Measurements from ENCODE around the gene UNKL.

The UNKL gene

DNA sequence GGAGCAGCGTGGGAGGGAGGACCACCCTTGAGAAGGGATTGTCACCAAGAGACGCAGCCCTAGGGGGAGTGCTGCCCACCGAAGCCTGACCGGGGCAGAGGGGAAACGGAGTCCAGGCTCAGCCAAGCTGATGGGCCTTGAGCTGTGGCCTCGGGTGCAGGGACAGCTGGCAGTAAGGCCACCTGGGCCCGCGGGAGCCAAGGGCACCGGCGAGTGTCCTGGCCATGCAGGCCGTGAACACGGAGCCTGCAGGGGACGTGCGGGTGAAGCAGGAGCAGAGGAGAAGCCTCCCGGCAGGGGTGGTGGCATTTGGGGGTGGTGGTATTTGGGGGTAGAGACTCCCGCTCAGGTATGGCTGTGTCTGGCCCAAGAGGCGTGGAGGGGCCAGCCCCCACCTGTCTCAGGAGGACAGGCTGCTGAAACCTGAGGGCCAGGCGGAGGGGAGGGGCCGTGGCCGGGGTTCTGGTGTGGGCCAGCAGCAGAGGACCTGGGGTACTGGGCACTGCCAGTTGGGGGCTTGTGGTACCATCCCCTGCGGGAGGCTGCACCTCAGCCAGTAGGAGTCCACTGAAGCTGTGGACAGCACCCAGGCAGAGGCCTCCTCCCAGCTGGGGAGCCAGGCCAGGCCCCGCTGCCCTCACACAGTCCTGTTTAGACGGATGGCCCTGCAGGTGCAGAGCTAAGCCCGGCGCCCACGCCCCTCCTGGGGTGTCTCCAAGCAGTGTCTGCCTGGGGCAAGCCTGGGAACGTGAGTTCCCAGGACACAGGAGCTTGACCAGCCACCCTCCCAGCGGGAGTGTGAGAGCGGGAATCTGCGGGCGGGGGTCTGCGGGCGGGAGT is 58.2 kb downstream of the UNKL start:
- Histone ChIP-seq H3K27ac (ENCODE audit: insufficient read depth, low read length, poor library complexity, severe bottlenecking) (no peak overlapping the region), H3K36me3 (ENCODE audit: control insufficient read depth, insufficient read depth, low read length) (peaks cover 10% of the 10 kb centered on the region), H3K4me1 (ENCODE audit: control insufficient read depth, insufficient read depth, low read length, poor library complexity, severe bottlenecking) (peaks cover 10% of the 10 kb centered on the region), H3K4me3 (ENCODE audit: insufficient read depth, low read depth, low read length, poor library complexity, severe bottlenecking) (no peak overlapping the region), H3K9me3 (ENCODE audit: control insufficient read depth, low read length) (no peaks in the 10 kb centered on the region), H3K27me3 (replicated peaks; ENCODE audit: control insufficient read depth, insufficient read depth, low read length, poor library complexity, severe bottlenecking) (no peaks in the 10 kb centered on the region)
- DNase-seq = no peak

DNA sequence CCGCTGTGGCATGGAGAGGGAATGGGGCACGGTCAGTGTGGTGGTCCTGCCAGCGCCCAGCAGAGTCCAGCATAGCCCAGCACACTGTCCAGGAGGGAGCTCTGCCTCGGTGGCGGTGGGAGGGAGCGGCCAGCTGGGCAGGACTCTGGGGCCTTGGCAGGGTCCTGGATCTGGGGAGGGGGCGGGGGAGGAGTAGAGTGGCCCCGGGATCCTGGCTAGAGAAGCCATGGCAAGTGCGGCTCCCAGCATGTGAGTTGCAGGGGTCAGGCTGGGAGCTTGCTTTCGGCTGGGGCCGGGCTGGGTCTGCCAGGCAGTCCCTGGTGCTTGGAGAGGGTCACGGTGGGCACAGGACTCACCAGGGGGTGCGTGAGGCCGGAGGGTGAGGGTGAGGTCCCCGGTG is 58.9 kb downstream of the UNKL start:
- H3K27ac ChIP-seq (ENCODE audit: insufficient read depth, low read length, poor library complexity, severe bottlenecking) = no peak overlapping the region
- no peaks in the 10 kb centered on the region for H3K9me3 ChIP-seq (ENCODE audit: control insufficient read depth, low read length)
- no peak overlapping the region for H3K4me3 ChIP-seq (ENCODE audit: insufficient read depth, low read depth, low read length, poor library complexity, severe bottlenecking)
- peaks cover 15% of the 10 kb centered on the region for H3K4me1 ChIP-seq (ENCODE audit: control insufficient read depth, insufficient read depth, low read length, poor library complexity, severe bottlenecking)
- no peaks in the 10 kb centered on the region for H3K27me3 ChIP-seq (replicated peaks; ENCODE audit: control insufficient read depth, insufficient read depth, low read length, poor library complexity, severe bottlenecking)
- DNase-seq = no peak
- H3K36me3 ChIP-seq (ENCODE audit: control insufficient read depth, insufficient read depth, low read length) = peaks cover 10% of the 10 kb centered on the region

DNA sequence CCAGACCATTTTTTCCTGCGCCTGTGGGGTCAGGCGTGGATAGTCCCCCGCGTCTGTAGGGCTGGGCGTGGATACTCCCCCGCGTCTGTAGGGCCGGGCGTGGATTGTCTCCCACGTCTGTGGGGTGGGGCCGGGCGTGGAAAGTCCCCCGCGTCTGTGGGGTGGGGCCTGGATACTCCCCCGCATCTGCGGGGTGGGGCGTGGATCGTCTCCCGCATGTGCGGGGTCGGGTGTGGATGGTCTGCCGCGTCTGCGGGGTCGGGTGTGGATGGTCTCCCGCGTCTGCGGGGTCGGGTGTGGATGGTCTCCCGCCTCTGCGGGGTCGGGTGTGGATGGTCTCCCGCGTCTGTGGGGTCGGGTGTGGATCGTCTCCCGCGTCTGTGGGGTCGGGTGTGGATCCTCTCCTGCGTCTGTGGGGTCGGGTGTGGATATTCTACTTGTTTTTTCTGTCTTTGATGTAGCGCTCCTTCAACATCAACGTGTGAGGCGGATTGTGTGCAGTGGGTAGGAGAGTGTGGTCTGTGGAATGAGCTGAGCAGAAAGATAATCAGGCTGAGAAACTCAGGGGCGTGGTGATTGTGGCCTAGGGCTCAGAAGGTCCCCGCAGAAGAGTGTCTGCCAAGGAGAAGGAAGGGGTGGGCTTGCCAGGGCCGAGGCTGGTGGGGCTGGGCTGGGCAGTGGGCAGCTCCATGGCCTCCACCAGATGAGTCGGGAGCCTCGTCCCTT is 59.5 kb downstream of the UNKL start:
- no peak overlapping the region for H3K27ac ChIP-seq (ENCODE audit: insufficient read depth, low read length, poor library complexity, severe bottlenecking)
- peaks cover 17% of the 10 kb centered on the region for H3K4me1 ChIP-seq (ENCODE audit: control insufficient read depth, insufficient read depth, low read length, poor library complexity, severe bottlenecking)
- no peaks in the 10 kb centered on the region for H3K27me3 ChIP-seq (replicated peaks; ENCODE audit: control insufficient read depth, insufficient read depth, low read length, poor library complexity, severe bottlenecking)
- no peaks in the 10 kb centered on the region for H3K9me3 ChIP-seq (ENCODE audit: control insufficient read depth, low read length)
- no peak overlapping the region for H3K4me3 ChIP-seq (ENCODE audit: insufficient read depth, low read depth, low read length, poor library complexity, severe bottlenecking)
- DNase-seq = no peak
- peaks cover 14% of the 10 kb centered on the region for H3K36me3 ChIP-seq (ENCODE audit: control insufficient read depth, insufficient read depth, low read length)

DNA sequence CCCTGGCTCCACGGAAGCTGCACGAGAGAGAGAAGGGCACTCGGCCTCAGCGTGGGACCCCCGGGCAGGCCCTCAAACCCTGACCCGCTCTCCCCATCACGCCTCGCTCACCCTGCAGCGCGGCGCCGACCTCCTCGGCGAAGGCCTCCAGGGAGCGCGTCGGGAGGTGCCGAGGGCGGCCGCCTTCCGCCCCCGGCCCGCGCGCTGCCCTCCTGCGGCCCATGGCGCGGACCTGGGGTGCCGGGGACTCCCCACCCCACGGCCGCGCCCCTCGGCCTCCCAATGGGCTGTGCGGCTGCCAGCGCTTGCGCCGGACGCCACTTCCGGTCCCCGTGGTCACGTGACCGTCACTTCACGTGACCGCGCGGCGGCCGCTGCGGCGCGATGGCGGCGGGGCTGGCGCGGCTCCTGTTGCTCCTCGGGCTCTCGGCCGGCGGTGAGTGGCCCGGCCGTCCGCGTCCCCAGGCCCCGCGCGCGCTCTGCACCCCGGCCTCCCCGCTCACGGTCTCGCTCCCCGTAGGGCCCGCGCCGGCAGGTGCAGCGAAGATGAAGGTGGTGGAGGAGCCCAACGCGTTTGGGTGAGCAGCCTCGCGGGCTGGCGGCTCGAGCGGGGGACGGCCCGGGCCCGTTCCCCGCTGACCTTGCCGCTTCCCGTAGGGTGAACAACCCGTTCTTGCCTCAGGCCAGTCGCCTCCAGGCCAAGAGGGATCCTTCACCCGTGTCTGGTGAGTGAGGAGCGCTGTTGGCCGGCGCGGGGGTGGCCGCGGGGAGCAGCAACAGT is 62.7 kb downstream of the UNKL start, which contains the start of the genes GNPTG and TSR3:
GNPTG (plus strand) TSS at position 350 of the 781 bp plus-strand sequence; CDS start at position 385, 35 bp downstream.
TSR3 (minus strand) TSS at position 297 of the 781 bp plus-strand sequence; CDS start at position 223, 74 bp downstream.
- H3K27ac ChIP-seq (ENCODE audit: insufficient read depth, low read length, poor library complexity, severe bottlenecking) = peak within 1 kb of the TSS; percentile 70
- H3K4me1 ChIP-seq (ENCODE audit: control insufficient read depth, insufficient read depth, low read length, poor library complexity, severe bottlenecking) = peaks cover 17% of the 10 kb centered on the region
- DNase-seq = peak; percentile 75 to 80 (median 79)
- H3K36me3 ChIP-seq (ENCODE audit: control insufficient read depth, insufficient read depth, low read length) = peaks cover 26% of the 10 kb centered on the region
- no peaks in the 10 kb centered on the region for H3K27me3 ChIP-seq (replicated peaks; ENCODE audit: control insufficient read depth, insufficient read depth, low read length, poor library complexity, severe bottlenecking)
- no peaks in the 10 kb centered on the region for H3K9me3 ChIP-seq (ENCODE audit: control insufficient read depth, low read length)
- H3K4me3 ChIP-seq (ENCODE audit: insufficient read depth, low read depth, low read length, poor library complexity, severe bottlenecking) = peak within 1 kb of the TSS; percentile 71

DNA sequence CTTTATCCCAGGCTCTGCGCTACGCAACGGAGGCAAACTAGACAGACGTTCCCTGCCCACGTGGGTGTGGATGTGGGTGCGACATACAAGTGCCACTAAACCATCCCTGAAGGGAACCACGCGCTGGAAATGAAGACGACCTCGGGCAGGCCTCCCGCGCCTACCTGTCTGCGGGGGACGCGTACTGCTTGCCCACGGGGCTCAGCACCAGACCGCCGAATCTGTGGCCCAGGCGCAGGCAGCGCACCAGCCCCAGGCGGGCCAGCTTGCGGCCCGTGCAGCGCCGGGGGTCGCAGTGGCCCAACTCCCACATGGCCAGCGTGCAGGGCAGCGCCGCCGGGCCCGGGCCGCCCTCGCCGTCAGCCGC is 63.3 kb downstream of the UNKL start:
- Histone ChIP-seq H3K27ac (ENCODE audit: insufficient read depth, low read length, poor library complexity, severe bottlenecking) (peak overlapping the region; percentile 70), H3K4me1 (ENCODE audit: control insufficient read depth, insufficient read depth, low read length, poor library complexity, severe bottlenecking) (peaks cover 17% of the 10 kb centered on the region), H3K9me3 (ENCODE audit: control insufficient read depth, low read length) (no peaks in the 10 kb centered on the region), H3K27me3 (replicated peaks; ENCODE audit: control insufficient read depth, insufficient read depth, low read length, poor library complexity, severe bottlenecking) (no peaks in the 10 kb centered on the region), H3K4me3 (ENCODE audit: insufficient read depth, low read depth, low read length, poor library complexity, severe bottlenecking) (peak overlapping the region; percentile 71), H3K36me3 (ENCODE audit: control insufficient read depth, insufficient read depth, low read length) (peaks cover 26% of the 10 kb centered on the region)
- DNase-seq = no peak

GRCh38 chr16:1350691-1351090 is 63.8 kb downstream of the UNKL start:
- peaks cover 17% of the 10 kb centered on the region for H3K4me1 ChIP-seq (ENCODE audit: control insufficient read depth, insufficient read depth, low read length, poor library complexity, severe bottlenecking)
- H3K36me3 ChIP-seq (ENCODE audit: control insufficient read depth, insufficient read depth, low read length) = peaks cover 26% of the 10 kb centered on the region
- no peak overlapping the region for H3K4me3 ChIP-seq (ENCODE audit: insufficient read depth, low read depth, low read length, poor library complexity, severe bottlenecking)
- no peak for DNase-seq
- peak overlapping the region; percentile 70 for H3K27ac ChIP-seq (ENCODE audit: insufficient read depth, low read length, poor library complexity, severe bottlenecking)
- H3K9me3 ChIP-seq (ENCODE audit: control insufficient read depth, low read length) = no peaks in the 10 kb centered on the region
- no peaks in the 10 kb centered on the region for H3K27me3 ChIP-seq (replicated peaks; ENCODE audit: control insufficient read depth, insufficient read depth, low read length, poor library complexity, severe bottlenecking)

- Histone ChIP-seq H3K27me3 (replicated peaks; ENCODE audit: control insufficient read depth, insufficient read depth, low read length, poor library complexity, severe bottlenecking) (no peaks in the 10 kb centered on the region), H3K36me3 (ENCODE audit: control insufficient read depth, insufficient read depth, low read length) (peaks cover 26% of the 10 kb centered on the region), H3K9me3 (ENCODE audit: control insufficient read depth, low read length) (no peaks in the 10 kb centered on the region), H3K27ac (ENCODE audit: insufficient read depth, low read length, poor library complexity, severe bottlenecking) (no peak overlapping the region), H3K4me3 (ENCODE audit: insufficient read depth, low read depth, low read length, poor library complexity, severe bottlenecking) (no peak overlapping the region), H3K4me1 (ENCODE audit: control insufficient read depth, insufficient read depth, low read length, poor library complexity, severe bottlenecking) (peaks cover 17% of the 10 kb centered on the region)
- DNase-seq = no peak
Observed at GRCh38 chr16:1349951-1350350, 64.6 kb downstream of the UNKL start.

DNA sequence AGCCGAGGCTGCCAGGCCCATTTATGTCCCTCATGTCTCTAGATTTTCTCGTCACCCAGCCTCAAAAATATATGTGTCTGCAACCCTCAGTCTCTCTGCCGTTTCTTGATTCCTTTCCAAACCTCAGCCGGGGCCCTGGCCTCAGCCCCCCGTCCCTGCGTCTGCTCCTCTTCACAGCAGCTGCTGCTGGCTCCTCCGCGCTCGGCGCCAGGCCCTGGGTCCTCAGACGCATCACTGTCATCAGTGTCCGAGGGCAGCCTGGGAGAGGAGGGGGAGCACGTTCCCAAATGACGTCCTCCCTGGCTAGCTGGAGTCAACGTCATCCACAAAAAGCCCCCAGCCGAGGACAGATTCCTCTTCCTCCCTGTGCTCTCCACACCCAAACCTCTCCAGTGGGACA is 65.2 kb downstream of the UNKL start:
- Histone ChIP-seq H3K27me3 (replicated peaks; ENCODE audit: control insufficient read depth, insufficient read depth, low read length, poor library complexity, severe bottlenecking) (no peaks in the 10 kb centered on the region), H3K27ac (ENCODE audit: insufficient read depth, low read length, poor library complexity, severe bottlenecking) (no peak overlapping the region), H3K4me3 (ENCODE audit: insufficient read depth, low read depth, low read length, poor library complexity, severe bottlenecking) (no peak overlapping the region), H3K9me3 (ENCODE audit: control insufficient read depth, low read length) (no peaks in the 10 kb centered on the region), H3K4me1 (ENCODE audit: control insufficient read depth, insufficient read depth, low read length, poor library complexity, severe bottlenecking) (peaks cover 17% of the 10 kb centered on the region), H3K36me3 (ENCODE audit: control insufficient read depth, insufficient read depth, low read length) (peaks cover 26% of the 10 kb centered on the region)
- no peak for DNase-seq

- Histone ChIP-seq H3K4me1 (ENCODE audit: control insufficient read depth, insufficient read depth, low read length, poor library complexity, severe bottlenecking) (peaks cover 17% of the 10 kb centered on the region), H3K36me3 (ENCODE audit: control insufficient read depth, insufficient read depth, low read length) (peaks cover 26% of the 10 kb centered on the region), H3K27me3 (replicated peaks; ENCODE audit: control insufficient read depth, insufficient read depth, low read length, poor library complexity, severe bottlenecking) (no peaks in the 10 kb centered on the region), H3K4me3 (ENCODE audit: insufficient read depth, low read depth, low read length, poor library complexity, severe bottlenecking) (no peak overlapping the region), H3K27ac (ENCODE audit: insufficient read depth, low read length, poor library complexity, severe bottlenecking) (no peak overlapping the region), H3K9me3 (ENCODE audit: control insufficient read depth, low read length) (no peaks in the 10 kb centered on the region)
- DNase-seq = no peak
Observed at GRCh38 chr16:1348926-1349325, 65.6 kb downstream of the UNKL start.

All from effector memory CD4-positive, alpha-beta T cell (primary cell).